ENCODE measurements around the gene SLC35F5. TPM values are rescaled to one million over a fixed set of nuclear protein-coding genes. Genes with fewer than 3 reads are reported as not detected.

The SLC35F5 gene
- 231 and 273 TPM in 2 replicates for total RNA-seq

GRCh38 chr2:113756355-113757137 is at the start of gene SLC35F5:
TSS of gene SLC35F5 (minus strand) at chr2:113756642. CDS start at chr2:113756409, 233 bp downstream.

Small RNA genes lying within 50 kb of the gene (small RNA-seq; reads per million reads assigned to genes)
- gene MIR4782, result 2.3 reads per million, percentile 76 among the genes with 10 or more reads in this experiment
- gene RNU6-744P, result not detected

Other genes with a start within 250 kb of the SLC35F5 start
- gene RABL2A, start 129.4 kb downstream of the SLC35F5 start, total RNA-seq, result 8.1 and 12.9 TPM in 2 replicates
- 294 and 336 TPM in 2 replicates for gene ACTR3, start 133.4 kb upstream of the SLC35F5 start, total RNA-seq

Measured in articular chondrocyte of knee joint (primary cell).